HG03095 (cell line): ENCODE data around the gene LRRC41.
"Not testable (repeated sequence)": the region's sequence is repeated elsewhere in the genome, so short reads cannot be mapped to it uniquely, and the experiment has no call there.

Source experiments
- ATAC-seq: cut with Tn5 transposase; IDR thresholded peaks from one replicate; pipeline ENCODE4 v1.9.1; 2021; ENCODE audit warnings: moderate library complexity; ENCODE audit not compliant: unreplicated experiment

Gene LRRC41, protein sequence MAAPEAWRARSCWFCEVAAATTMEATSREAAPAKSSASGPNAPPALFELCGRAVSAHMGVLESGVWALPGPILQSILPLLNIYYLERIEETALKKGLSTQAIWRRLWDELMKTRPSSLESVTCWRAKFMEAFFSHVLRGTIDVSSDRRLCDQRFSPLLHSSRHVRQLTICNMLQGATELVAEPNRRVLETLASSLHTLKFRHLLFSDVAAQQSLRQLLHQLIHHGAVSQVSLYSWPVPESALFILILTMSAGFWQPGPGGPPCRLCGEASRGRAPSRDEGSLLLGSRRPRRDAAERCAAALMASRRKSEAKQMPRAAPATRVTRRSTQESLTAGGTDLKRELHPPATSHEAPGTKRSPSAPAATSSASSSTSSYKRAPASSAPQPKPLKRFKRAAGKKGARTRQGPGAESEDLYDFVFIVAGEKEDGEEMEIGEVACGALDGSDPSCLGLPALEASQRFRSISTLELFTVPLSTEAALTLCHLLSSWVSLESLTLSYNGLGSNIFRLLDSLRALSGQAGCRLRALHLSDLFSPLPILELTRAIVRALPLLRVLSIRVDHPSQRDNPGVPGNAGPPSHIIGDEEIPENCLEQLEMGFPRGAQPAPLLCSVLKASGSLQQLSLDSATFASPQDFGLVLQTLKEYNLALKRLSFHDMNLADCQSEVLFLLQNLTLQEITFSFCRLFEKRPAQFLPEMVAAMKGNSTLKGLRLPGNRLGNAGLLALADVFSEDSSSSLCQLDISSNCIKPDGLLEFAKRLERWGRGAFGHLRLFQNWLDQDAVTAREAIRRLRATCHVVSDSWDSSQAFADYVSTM

DNA sequence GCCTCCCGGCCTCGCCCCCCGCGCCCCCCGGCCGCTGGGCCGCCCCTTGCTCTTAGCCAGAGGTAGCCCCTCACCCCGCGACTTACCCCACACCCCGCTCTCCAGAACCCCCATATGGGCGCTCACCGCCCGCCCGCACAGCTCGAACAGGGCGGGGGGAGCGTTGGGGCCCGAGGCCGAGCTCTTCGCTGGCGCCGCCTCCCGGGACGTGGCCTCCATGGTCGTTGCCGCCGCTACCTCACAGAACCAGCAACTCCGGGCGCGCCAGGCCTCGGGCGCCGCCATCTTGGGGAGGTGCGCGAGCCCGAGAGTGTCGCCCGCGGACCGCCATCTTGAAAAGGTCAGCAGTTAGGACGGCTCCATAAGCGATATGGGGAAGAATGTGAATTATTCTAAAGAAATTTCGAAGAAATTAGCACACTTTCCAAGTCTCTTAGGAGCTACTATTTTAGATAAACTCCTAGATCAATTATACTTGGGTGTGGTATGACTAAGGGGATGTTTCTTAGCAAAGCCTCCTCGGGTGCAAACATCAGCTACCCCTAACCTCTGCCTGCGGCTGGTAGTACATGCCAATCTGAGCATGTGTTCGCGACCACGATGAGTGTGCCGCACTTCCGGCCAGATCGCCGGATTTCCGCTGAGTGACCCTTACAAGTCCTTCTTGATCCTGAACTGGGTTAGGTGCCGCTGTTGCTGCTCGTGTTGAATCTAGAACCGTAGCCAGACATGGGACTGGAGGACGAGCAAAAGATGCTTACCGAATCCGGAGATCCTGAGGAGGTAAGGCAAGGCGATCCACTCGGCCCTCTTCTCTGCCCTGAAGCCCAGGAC is at the start of gene LRRC41, which contains the start of gene UQCRH:
LRRC41 (minus strand) TSS at position 579 of the 834 bp plus-strand sequence; CDS start at position 285, 294 bp downstream.
UQCRH (plus strand) TSS at position 661 of the 834 bp plus-strand sequence; CDS start at position 730, 69 bp downstream.
- ATAC-seq = peak; percentile 75

DNA sequence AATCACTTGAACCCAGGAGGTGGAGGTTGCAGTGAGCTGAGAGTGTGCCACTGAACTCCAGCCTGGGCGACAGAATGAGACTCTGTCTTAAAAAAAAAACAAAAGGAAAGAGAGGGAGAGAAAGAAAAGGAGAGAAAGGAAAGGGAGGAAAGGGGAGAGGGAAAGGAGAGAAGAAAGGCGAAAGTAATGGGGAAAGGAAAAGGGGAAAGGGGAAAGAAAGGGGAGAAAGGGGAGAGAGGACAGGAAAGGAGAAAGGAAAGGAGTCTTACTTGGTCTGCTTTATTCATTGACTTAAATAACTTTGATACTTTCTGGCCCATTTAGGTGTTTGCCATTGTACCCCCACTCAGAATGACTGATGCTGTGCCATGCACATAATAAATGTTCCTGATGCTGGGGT is 48.9 kb upstream of the LRRC41 start:
- ATAC-seq = no peak

- no peak for ATAC-seq
Observed at GRCh38 chr1:46345281-46345680, 41.9 kb upstream of the LRRC41 start.

DNA sequence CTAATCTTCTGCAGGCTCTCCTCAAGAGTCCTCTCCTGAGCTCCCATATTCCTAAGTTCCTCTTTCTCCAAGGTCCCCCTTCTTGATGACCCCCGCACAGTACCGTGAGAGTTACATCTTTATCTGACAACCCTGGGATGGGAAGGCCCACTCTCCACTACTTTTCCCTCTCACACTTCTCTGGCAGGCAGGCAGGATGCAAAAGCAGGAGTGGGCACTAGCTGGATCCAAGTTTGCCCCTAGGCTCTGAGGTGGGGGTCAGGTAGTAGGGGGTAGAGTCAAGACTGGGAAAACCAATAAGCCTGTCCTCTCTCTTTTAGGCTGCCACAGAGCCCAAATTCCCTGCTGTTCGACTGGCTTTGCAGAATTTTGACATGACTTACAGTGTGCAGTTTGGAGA is 41.1 kb upstream of the LRRC41 start:
- ATAC-seq = no peak

DNA sequence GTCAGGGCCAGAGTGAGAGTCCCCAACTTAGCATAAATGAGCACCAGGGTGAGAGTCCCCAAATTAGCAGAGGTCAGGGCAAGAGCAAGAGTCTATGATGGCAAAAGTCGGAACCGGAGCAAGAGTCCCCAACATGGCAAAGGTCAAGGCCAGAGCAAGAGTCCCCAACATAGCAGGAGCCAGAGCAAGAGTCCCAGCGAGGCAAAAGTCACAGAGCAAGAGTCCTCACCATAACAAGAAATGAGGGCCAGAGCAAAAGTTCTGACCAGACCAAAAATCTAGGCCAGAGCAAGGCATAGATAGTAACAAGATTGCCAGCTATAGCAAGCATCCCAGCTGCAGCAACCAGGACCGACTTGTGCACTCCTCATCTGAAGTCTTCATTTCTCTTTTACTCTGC is 40.3 kb upstream of the LRRC41 start:
- no peak for ATAC-seq

DNA sequence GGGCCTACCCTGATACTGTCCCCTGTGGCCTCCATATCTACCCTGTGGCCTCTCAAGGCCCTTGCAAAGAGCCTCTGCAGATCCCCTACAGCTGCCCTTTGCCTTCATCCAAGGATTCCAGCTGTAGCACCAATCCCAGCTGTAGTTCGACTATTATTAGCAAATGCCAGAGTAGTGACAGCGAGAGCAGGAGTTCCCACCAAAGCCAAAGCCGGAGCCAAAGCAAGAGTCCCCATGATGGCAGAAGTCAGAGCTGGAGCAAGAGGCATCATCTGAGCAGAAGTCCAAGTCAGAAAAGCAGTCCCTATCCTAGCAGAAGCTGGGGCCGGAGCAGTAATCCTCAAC is 39.9 kb upstream of the LRRC41 start:
- ATAC-seq = no peak

DNA sequence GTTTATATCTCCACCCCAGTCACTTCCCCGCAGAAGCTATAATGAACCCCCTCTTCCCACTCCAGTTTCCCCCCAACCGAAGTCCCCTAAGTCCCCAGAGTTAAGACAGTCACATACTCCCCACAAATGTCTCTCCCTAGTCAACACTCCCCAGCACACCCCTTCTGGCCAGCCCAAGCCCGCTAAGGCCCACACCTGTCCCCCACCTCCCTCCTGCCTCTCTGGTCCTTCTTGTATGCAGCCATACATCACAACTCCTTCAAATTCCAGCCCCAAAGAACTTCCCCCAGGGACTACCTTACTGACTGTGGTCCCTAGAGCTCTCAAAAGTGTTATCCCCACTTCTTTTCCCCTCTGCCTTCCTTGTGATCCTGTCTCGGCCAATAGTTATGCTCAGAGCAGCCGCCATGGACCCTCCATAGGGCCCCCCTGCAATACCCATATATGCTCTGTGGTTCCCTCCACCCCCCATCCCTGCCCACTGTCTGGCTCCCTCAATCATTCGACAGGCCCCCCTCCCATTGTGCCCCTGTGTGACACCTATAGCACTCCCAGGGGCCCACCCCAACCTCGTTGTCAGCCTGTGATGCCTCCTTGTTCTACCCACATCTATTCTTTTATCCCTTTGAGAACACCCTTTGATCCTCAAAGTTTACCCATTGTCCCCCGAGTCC is 39.4 kb upstream of the LRRC41 start:
- ATAC-seq = no peak

DNA sequence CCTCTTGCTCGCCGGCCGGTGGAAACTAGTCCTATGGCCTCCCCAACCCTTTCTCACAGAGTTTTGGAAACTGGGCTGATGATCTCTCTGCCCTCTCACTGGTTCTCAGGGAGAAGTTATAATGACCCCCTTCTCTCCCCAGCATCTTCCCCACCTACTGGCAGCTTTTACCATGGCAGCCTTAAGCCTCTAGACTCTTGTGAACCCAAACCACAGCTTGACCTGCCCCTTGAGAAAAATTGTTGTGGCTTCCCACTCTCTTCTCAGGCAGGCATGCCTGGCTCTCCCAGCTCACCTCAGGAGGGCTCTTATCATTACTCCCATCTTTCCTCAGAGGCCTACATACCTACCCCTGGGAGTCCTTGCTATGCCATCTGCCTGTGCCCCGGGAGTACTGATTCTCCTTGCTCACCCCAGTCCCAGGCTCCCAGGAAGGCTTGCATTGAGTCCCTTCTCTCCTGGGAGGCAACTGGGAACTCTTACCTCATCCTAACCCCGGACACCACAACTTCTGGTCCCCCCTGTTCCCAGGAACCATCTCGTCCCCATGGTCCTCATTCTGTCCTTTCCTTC is 38.8 kb upstream of the LRRC41 start:
- ATAC-seq = no peak

GRCh38 chr1:46341222-46342083 is 38.0 kb upstream of the LRRC41 start:
- ATAC-seq = no peak

- ATAC-seq = peak; percentile 68
Observed at GRCh38 chr1:46340404-46341221, 37.2 kb upstream of the LRRC41 start, which contains the start of gene NSUN4. Gene NSUN4, plus strand, starts transcription at chr1:46340807. Its CDS starts 20 bp downstream, at chr1:46340827.

GRCh38 chr1:46337409-46337808 is 34.0 kb upstream of the LRRC41 start:
- ATAC-seq = not testable (repeated sequence)

- no peak for ATAC-seq
Observed at GRCh38 chr1:46335081-46335480, 31.7 kb upstream of the LRRC41 start.

DNA sequence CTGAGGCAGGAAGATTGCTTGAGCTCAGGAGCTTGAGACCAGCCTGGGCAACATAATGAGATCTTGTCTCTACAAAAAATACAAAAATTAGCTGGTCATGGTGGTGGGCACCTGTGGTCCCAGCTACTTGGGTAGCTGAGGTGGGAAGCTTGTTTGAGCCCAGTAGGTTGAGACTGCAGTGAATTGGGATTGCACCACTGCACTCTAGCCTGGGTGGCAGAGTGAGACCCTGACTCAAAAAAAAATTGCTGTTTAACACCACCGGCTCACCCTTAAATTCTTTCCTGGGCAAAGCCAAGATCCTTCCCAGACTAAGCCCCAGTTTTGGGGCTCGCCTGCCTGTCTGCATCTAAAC is 30.6 kb upstream of the LRRC41 start:
- no peak for ATAC-seq

GRCh38 chr1:46333300-46334029 is 30.0 kb upstream of the LRRC41 start:
- ATAC-seq = peak; percentile 51

DNA sequence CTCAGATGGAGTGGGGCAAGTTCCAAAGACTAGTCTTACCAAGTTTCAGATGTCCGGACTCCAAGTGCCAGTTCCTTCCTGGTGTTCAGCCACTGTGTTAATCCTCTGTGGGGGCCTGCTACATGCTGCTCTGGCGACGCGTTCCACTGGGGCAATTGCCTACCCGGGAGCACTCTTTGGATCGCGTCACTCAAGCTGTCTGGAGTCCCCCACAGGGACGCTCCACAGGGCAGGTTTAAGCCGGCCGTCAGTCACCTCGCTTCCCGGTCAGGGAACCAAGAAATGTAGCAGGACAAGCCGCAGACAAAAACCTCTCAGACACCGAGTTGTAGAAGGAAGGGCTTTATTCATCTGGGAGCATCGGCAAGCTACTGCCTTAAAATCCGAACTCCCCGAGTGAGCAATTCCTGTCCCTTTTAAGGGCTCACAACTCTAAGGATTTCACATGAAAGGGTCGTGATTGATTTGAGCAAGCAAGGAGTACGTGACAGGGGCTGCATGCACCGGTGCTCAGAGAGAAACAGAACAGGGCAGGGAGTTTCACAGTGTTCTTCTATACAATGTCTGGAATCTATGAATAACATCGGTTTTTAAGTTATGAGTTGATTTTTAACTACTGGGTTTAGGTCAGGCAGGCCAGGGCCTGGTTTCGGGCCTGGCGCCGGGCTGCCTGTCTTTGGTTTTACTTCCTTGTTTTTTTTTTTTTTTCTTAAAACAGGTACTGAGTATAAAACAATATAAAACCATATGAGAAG is 28.5 kb upstream of the LRRC41 start:
- not testable (repeated sequence) for ATAC-seq

DNA sequence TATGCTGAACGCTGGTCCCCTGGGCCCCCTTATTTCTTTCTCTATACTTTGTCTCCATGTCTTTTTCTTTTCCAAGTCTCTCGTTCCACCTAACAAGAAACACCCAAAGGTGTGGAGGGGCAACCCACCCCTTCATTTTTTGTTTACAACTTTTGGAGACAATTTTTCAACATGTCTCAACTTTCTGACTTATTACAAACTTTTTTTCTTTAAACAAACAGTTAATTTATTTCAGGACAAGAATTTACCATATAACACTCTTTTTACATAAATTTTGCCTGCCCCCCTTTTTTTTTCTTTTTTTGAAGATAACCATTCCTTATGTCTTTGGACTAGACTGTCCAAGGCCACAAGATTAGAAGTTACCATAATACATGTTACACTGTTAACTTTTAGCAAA is 27.0 kb upstream of the LRRC41 start:
- ATAC-seq = not testable (repeated sequence)

DNA sequence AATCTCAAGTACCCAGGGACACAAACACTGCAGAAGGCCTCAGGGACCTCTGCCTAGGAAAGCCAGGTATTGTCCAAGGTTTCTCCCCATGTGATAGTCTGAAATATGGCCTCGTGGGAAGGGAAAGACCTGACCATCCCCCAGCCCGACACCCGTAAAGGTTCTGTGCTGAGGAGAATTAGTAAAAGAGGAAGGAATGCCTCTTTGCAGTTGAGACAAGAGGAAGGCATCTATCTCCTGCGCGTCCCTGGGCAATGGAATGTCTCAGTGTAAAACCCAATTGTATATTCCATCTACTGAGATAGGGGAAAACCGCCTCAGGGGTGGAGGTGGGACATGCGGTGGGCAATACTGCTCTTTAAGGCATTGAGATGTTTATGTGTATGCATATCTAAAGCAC is 26.4 kb upstream of the LRRC41 start:
- ATAC-seq = not testable (repeated sequence)
